Measurements from ENCODE around the gene RNF39. TPM values are rescaled to one million over a fixed set of nuclear protein-coding genes. Genes with fewer than 3 reads are reported as not detected.

The RNF39 gene
- total and polyA plus RNA-seq, 2 of the 13 experiments (the other 11 are each of a cell fraction or from before 2014, with no cell fraction given) = 0.13 to 1.8 TPM

DNA sequence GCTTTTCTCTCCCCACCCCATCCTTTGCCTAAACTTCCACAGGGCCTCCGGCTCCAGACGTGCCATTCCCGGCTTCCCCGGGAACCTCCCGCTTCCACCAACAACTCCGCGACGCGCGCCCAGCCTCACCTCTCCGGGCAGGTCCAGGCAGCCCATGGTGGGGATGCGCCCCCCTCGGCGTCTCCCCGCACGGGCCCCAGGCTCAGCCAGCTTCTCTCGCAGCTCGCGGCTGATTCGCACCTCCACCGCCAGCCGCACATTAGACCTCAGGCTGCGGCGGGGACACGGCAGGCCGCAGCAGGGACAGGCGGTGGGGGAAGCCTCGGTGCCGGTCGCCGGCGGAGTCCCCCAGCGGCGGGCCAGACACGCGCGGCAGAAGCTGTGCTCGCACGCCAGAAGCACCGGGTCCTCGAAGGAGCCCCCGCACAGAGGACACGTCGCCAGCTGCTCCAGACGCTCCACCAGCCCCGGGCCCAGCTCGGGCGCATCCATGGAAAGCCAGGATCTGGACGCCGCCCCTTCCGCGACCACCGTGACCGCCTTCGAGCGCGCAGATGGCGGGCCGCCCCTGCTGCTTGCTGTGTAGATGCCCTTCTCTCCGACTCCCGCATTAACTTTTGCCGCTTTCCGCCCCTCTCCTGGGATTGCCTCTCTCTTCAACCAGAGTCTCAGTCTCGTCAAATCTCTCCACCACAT is at the start of gene RNF39 (continued):
- TF ChIP-seq HIVEP1 (CRISPR knock-in tag; IDR thresholded peaks at IDR 0.05) (0 out of 2 replicates have a peak, but pooled peaks have one; percentile 87), GPN1 (CRISPR knock-in tag; IDR thresholded peaks at IDR 0.05; ENCODE audit: borderline replicate concordance) (no peak; the same call in 1 of the 2 replicates), NONO (IDR thresholded peaks at IDR 0.05) (no peak), NONO (CRISPR knock-in tag; conservative IDR thresholded peaks at IDR 0.05) (peak; percentile 40; the same call in 1 of the 2 replicates), THYN1 (CRISPR knock-in tag; IDR thresholded peaks at IDR 0.05; ENCODE audit: borderline replicate concordance, low read depth) (no peak), TCF12 (IDR thresholded peaks at IDR 0.05) (no peak), TCF12 (CRISPR knock-in tag; IDR thresholded peaks at IDR 0.05) (no peak; the same call in 1 of the 2 replicates), KDM2A (CRISPR knock-in tag; IDR thresholded peaks at IDR 0.05; ENCODE audit: borderline replicate concordance, low read depth) (peak; percentile 55; the same call in 1 of the 2 replicates), ZNF800 (CRISPR knock-in tag; IDR thresholded peaks at IDR 0.05) (peak; percentile 86), ZNF619 (CRISPR knock-in tag; IDR thresholded peaks at IDR 0.05) (peak; percentile 66; the same call in 1 of the 2 replicates), AKNA (CRISPR knock-in tag; IDR thresholded peaks at IDR 0.05; ENCODE audit: borderline replicate concordance) (peak; percentile 73; the same call in 1 of the 2 replicates), ARID5B (CRISPR knock-in tag; IDR thresholded peaks at IDR 0.05) (no peak), KMT2A (CRISPR knock-in tag; IDR thresholded peaks at IDR 0.05) (peak; percentile 23; the same call in 1 of the 2 replicates), TAF1 (CRISPR knock-in tag; IDR thresholded peaks at IDR 0.05) (peak; percentile 32; the same call in 1 of the 2 replicates), ZNF256 (CRISPR knock-in tag; conservative IDR thresholded peaks at IDR 0.05) (no peak), KAT8 (CRISPR knock-in tag; IDR thresholded peaks at IDR 0.05) (0 out of 2 replicates have a peak, but pooled peaks have one; percentile 14), ZBTB42 (CRISPR knock-in tag; IDR thresholded peaks at IDR 0.05) (0 out of 2 replicates have a peak, but pooled peaks have one; percentile 51), DBP (CRISPR knock-in tag; IDR thresholded peaks at IDR 0.05; ENCODE audit: not compliant biosample characterization) (peak; percentile 63)

Measured in HepG2 (cell line).